A549 (cell line): ENCODE measurements around the gene IPO13.

Experiments
- CBX2 ChIP-seq: fragments of 200-600 bp; sonication (generic); IDR thresholded peaks from 2 replicates; pipeline ENCODE4 v1.6.1; 2016; ENCODE audit warnings: low read depth, mild to moderate bottlenecking, borderline replicate concordance
- ESRRA ChIP-seq: fragments of 150-350 bp; IDR thresholded peaks from 2 replicates; pipeline ENCODE4 v1.6.1; 2014; ENCODE audit warnings: mild to moderate bottlenecking, low read length, borderline replicate concordance
- MAZ ChIP-seq: fragments of 150-350 bp; IDR thresholded peaks from 2 replicates; pipeline ENCODE4 v1.6.1; 2014; ENCODE audit warnings: antibody characterized with exemption, low read depth, low read length, borderline replicate concordance
- POLR2A ChIP-seq: IDR thresholded peaks from 2 replicates; pipeline ENCODE4 v1.6.1; 2012; ENCODE audit warnings: mild to moderate bottlenecking, low read length
- REST ChIP-seq: fragments of 200-600 bp; sonication (generic); IDR thresholded peaks from 2 replicates; pipeline ENCODE4 v1.6.1; 2016; ENCODE audit warnings: antibody characterized with exemption, mild to moderate bottlenecking, moderate library complexity
- TF ChIP-seq, protein P1 (sequence below): fragments of >200 bp; sonication (Bioruptor Twin); formaldehyde crosslinking; IDR thresholded peaks from 3 replicates; pipeline ENCODE4 v1.5.1; 2016

DNA sequence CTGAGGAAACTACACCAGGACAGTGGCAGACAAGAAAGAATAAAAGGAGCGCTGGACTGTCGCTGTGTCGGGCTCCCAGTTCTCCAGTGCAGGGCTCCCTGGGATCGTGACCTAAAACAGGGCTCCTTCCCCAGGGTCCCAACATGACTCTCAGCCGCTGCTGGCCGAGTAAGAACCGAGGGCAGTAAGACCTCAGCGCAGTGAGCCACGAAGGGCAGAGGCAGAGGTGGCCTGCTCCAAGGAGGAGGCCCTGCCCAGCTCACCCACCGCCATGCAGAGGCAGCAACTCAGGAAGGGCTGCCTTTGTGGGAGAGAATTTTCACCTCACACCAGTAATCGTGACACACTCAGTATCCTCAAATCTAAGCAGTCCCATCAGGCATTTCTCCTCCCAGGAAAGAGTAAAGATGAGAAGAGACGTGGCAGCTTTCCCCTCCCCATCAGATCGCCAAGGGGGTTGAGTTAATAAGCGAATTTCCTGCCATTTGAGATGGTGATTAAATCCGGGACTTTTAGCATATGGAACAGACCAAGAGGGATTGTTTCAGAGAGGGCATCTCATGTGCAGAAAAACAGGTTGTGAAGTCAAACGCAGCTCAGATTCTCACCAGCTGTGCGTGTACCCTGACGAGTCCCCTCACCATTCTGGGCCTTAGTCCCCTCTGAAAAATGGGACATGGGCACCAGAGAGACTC lies 32.9 kb upstream of the IPO13 start:
- TF ChIP-seq, protein P1, sequence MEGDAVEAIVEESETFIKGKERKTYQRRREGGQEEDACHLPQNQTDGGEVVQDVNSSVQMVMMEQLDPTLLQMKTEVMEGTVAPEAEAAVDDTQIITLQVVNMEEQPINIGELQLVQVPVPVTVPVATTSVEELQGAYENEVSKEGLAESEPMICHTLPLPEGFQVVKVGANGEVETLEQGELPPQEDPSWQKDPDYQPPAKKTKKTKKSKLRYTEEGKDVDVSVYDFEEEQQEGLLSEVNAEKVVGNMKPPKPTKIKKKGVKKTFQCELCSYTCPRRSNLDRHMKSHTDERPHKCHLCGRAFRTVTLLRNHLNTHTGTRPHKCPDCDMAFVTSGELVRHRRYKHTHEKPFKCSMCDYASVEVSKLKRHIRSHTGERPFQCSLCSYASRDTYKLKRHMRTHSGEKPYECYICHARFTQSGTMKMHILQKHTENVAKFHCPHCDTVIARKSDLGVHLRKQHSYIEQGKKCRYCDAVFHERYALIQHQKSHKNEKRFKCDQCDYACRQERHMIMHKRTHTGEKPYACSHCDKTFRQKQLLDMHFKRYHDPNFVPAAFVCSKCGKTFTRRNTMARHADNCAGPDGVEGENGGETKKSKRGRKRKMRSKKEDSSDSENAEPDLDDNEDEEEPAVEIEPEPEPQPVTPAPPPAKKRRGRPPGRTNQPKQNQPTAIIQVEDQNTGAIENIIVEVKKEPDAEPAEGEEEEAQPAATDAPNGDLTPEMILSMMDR, result no peak
- TF ChIP-seq CBX2 (no peak), ESRRA (no peak), POLR2A (no peak), MAZ (no peak), REST (no peak)
